Measurements from ENCODE around the gene IL21R. TPM values are rescaled to one million over a fixed set of nuclear protein-coding genes. Genes with fewer than 3 reads are reported as not detected.

The IL21R gene
- total and polyA plus RNA-seq, 11 donors = 0.04 to 6.0 (median 0.26) TPM; not detected in 1

- no peak overlapping the region for H3K27ac ChIP-seq
- no peaks in the 10 kb centered on the region for H3K27me3 ChIP-seq
- no peaks in the 10 kb centered on the region for H3K9me3 ChIP-seq
- intact Hi-C loops (cut with DNase I) = loop anchor here in 1 of 10 donors (10.0 kb wide), 1 partner anchor 56 kb away; no protein-coding TSS in a partner anchor
- peaks cover 0 to 5% (median 0%) of the 10 kb centered on the region in 12 donors for H3K4me1 ChIP-seq
- no peak overlapping the region for H3K4me3 ChIP-seq
- WGBS, 4 donors = 93 to 96% (median 95%) methylated on average over 21 to 22 of the region's 22 CpGs
- H3K36me3 ChIP-seq = peaks cover 0 to 100% (median 99%) of the 10 kb centered on the region in 9 donors
- ATAC-seq = no peak
- peak in 1 of 5 donors; percentile 11 for DNase-seq
- TF ChIP-seq CTCF (IDR thresholded peaks at IDR 0.05) (no peak), POLR2A (IDR thresholded peaks at IDR 0.05) (no peak)
These were observed 67.1 kb downstream of the IL21R start for GRCh38 chr16:27468941-27469531.

- Histone ChIP-seq H3K4me1 (peaks cover 0 to 5% (median 0%) of the 10 kb centered on the region in 12 donors), H3K27ac (peak overlapping the region in 1 of 12 donors; percentile 3), H3K27me3 (no peaks in the 10 kb centered on the region), H3K9me3 (no peaks in the 10 kb centered on the region), H3K36me3 (peaks cover 0 to 100% (median 99%) of the 10 kb centered on the region in 9 donors), H3K4me3 (no peak overlapping the region)
- TF ChIP-seq POLR2A (IDR thresholded peaks at IDR 0.05) (no peak), CTCF (IDR thresholded peaks at IDR 0.05) (no peak)
- WGBS, 4 donors = 69 to 80% (median 74%) methylated on average over 28 of the region's 28 CpGs
- ATAC-seq = peak in 3 of 4 donors; percentile 56 to 66 (median 61)
- intact Hi-C loops (cut with DNase I) = no loop called here
- peak in 1 of 5 donors; percentile 65 for DNase-seq
These were observed 68.8 kb downstream of the IL21R start for GRCh38 chr16:27470567-27471431.

- no peak for TF ChIP-seq CTCF (IDR thresholded peaks at IDR 0.05)
- intact Hi-C loops (cut with DNase I) = no loop called here
- Histone ChIP-seq H3K4me3 (no peak overlapping the region), H3K27me3 (no peaks in the 10 kb centered on the region), H3K4me1 (peaks cover 0 to 5% (median 0%) of the 10 kb centered on the region in 12 donors), H3K27ac (no peak overlapping the region), H3K9me3 (no peaks in the 10 kb centered on the region), H3K36me3 (peaks cover 0 to 100% (median 99%) of the 10 kb centered on the region in 9 donors)
- ATAC-seq (no peak), DNase-seq (no peak)
- WGBS, 4 donors = 90 to 95% (median 93%) methylated on average over 19 of the region's 19 CpGs
These were observed 69.7 kb downstream of the IL21R start for GRCh38 chr16:27471661-27472060.

Data from heart left ventricle (tissue), 16 donors.